K562 (cell line): Measurements from ENCODE around the gene MAP2K4. TPM values are rescaled to one million over a fixed set of nuclear protein-coding genes. Genes with fewer than 3 reads are reported as not detected.

Experiments used
- CBX1 ChIP-seq: sonication (generic); IDR thresholded peaks from 2 replicates; pipeline ENCODE4 v1.6.1; 2016; ENCODE audit warnings: antibody characterized with exemption, low read depth, mild to moderate bottlenecking
- DPF2 ChIP-seq: fragments of 450-650 bp; IDR thresholded peaks from 2 replicates; pipeline ENCODE4 v1.6.1; 2016
- ETS1 ChIP-seq: conservative IDR thresholded peaks from 2 replicates; pipeline ENCODE4 v1.6.1; 2011; ENCODE audit warnings: low read depth, mild to moderate bottlenecking, low read length; ENCODE audit not compliant: control insufficient read depth
- ETS2 ChIP-seq: IDR thresholded peaks from 2 replicates; pipeline ENCODE4 v1.6.1; 2016; ENCODE audit warnings: borderline replicate concordance, missing genetic modification characterization, mild to moderate bottlenecking, moderate library complexity, missing compliant biosample characterization; ENCODE audit not compliant: poor library complexity, severe bottlenecking
- HCFC1 ChIP-seq: IDR thresholded peaks from 2 replicates; pipeline ENCODE4 v1.6.1; 2012; ENCODE audit warnings: low read depth, low read length, improper control_type of control experiment
- KLF1 ChIP-seq: fragments of 450-650 bp; IDR thresholded peaks from 2 replicates; pipeline ENCODE4 v1.6.1; 2016; ENCODE audit warnings: missing genetic modification characterization, missing compliant biosample characterization
- LEF1 ChIP-seq: fragments of 450-650 bp; IDR thresholded peaks from 2 replicates; pipeline ENCODE4 v1.6.1; 2016; ENCODE audit warnings: mild to moderate bottlenecking
- MCM2 ChIP-seq: fragments of 450-650 bp; IDR thresholded peaks from 2 replicates; pipeline ENCODE4 v1.6.1; 2017; ENCODE audit warnings: low read depth, mild to moderate bottlenecking
- MTA3 ChIP-seq: fragments of 450-650 bp; formaldehyde crosslinking; IDR thresholded peaks from 2 replicates; pipeline ENCODE4 v1.6.1; 2017; ENCODE audit warnings: mild to moderate bottlenecking, borderline replicate concordance
- MTF1 ChIP-seq: fragments of 250-450 bp; sonication (Bioruptor Pico); IDR thresholded peaks from 2 replicates; pipeline ENCODE4 v1.9.0; 2021; ENCODE audit warnings: moderate library complexity, mild to moderate bottlenecking, inconsistent platforms, borderline replicate concordance
- POLR2H ChIP-seq: IDR thresholded peaks from 2 replicates; pipeline ENCODE4 v1.6.1; 2016; ENCODE audit warnings: missing genetic modification characterization, low read depth, mild to moderate bottlenecking, control low read depth, missing compliant biosample characterization, moderate library complexity
- SLC30A9 ChIP-seq: fragments of 250-450 bp; sonication (Bioruptor Pico); IDR thresholded peaks from 2 replicates; pipeline ENCODE4 v1.8.0; 2022; ENCODE audit warnings: mild to moderate bottlenecking, moderate library complexity
- SNIP1 ChIP-seq: fragments of 450-650 bp; IDR thresholded peaks from 2 replicates; pipeline ENCODE4 v1.7.1; 2017; ENCODE audit warnings: low read depth, mild to moderate bottlenecking
- TOE1 ChIP-seq, 2 experiments: fragments of 450-650 bp in 1 of 2; sonication (generic) in 1 of 2; formaldehyde crosslinking in 1 of 2; IDR thresholded peaks; 2 replicates each; pipeline versions ENCODE4 v1.7.1 to v1.8.0; 2016 to 2022; ENCODE audit warnings: borderline replicate concordance in 2 of 2, mild to moderate bottlenecking in 2 of 2, antibody characterized with exemption in 1 of 2, inconsistent platforms in 1 of 2, low read depth in 1 of 2, missing genetic modification reagents in 1 of 2, moderate library complexity in 1 of 2
- UBTF ChIP-seq, 2 experiments: IDR thresholded peaks; 2 replicates each; pipeline ENCODE4 v1.6.1; 2012; ENCODE audit warnings: improper control_type of control experiment in 2 of 2, low read depth in 2 of 2, low read length in 2 of 2, borderline replicate concordance in 1 of 2
- ZBTB11 ChIP-seq, 3 experiments: fragments of 200-800 bp in 1 of 3; fragments of 250-450 bp in 1 of 3; fragments of 450-650 bp in 1 of 3; sonication (Bioruptor Pico) in 1 of 3; sonication (Bioruptor generic) in 1 of 3; formaldehyde crosslinking in 1 of 3; IDR thresholded peaks; 2 replicates each; pipeline versions ENCODE4 v1.6.1 to v1.8.0; 2016 to 2022; ENCODE audit warnings: mild to moderate bottlenecking in 2 of 3, missing genetic modification characterization in 2 of 3, missing compliant biosample characterization in 1 of 3, moderate library complexity in 1 of 3
- ZBTB17 ChIP-seq: fragments of 450-650 bp; formaldehyde crosslinking; IDR thresholded peaks from 2 replicates; pipeline ENCODE4 v1.4.0; 2020; ENCODE audit warnings: mild to moderate bottlenecking
- ZEB2 ChIP-seq: fragments of 450-650 bp; IDR thresholded peaks from 2 replicates; pipeline ENCODE4 v1.6.1; 2016
- ZKSCAN3 ChIP-seq: fragments of 250-450 bp; sonication (Bioruptor Pico); IDR thresholded peaks from 2 replicates; pipeline ENCODE4 v1.4.0; 2020
- ZNF274 ChIP-seq: IDR thresholded peaks from 2 replicates; pipeline ENCODE4 v1.6.1; 2011; ENCODE audit warnings: low read depth, mild to moderate bottlenecking, low read length, moderate library complexity, borderline replicate concordance
- ZNF586 ChIP-seq: fragments of 450-650 bp; formaldehyde crosslinking; conservative IDR thresholded peaks from 2 replicates; pipeline ENCODE4 v1.4.0; 2020; ENCODE audit warnings: mild to moderate bottlenecking, moderate library complexity
- polyA plus RNA-seq, 8 experiments: library from polyadenylated mRNA; depleted of rRNA in 4 of 8; stranded (reverse) in 5 of 8; unstranded in 3 of 8; fragments of >200 nt; fragmentation: Nextera tagmentation in 2 of 8; fragmentation: Illumina TruSeq in 1 of 8; extraction: Ambion mirVana in 2 of 8; extraction: Trizol in 1 of 8; gene quantifications; 2 replicates each; pipeline versions ENCODE4 v1.2.1 to v1.2.3, GENCODE V29; 2011 to 2014; ENCODE audit warnings: inconsistent platforms in 1 of 8, missing spikeins in 1 of 8
- total RNA-seq, 7 experiments: library from RNA; depleted of rRNA in 6 of 7; stranded (reverse); fragments of >200 nt in 6 of 7; fragmentation: Illumina TruSeq in 2 of 7; extraction: Trizol in 2 of 7; gene quantifications; 2 replicates each; pipeline versions ENCODE4 v1.2.1 to v1.2.3, GENCODE V29; 2011 to 2021; ENCODE audit warnings: low replicate concordance in 1 of 7

MAP2K4 gene
- total and polyA plus RNA-seq, 9 of the 15 experiments (the other 6 are each of a cell fraction or from before 2014, with no cell fraction given), result 3.0 to 15.9 (median 10.8) TPM

- TF ChIP-seq ZNF586 (CRISPR knock-in tag), result no peak
- no peak for TF ChIP-seq KLF1 (tag)
- TF ChIP-seq ZBTB11 (CRISPR knock-in tag; IDR thresholded peaks at IDR 0.05), result no peak
- TF ChIP-seq MTA3, result no peak
- no peak for TF ChIP-seq ETS2 (tag)
- no peak for TF ChIP-seq SLC30A9 (CRISPR knock-in tag)
- TF ChIP-seq CBX1, result no peak
- TF ChIP-seq POLR2H (tag), result no peak
- no peak for TF ChIP-seq ZNF274
- 0 out of 2 replicates have a peak, but pooled peaks have one; percentile 15 for TF ChIP-seq DPF2
- no peak for TF ChIP-seq SNIP1
- TF ChIP-seq MTF1 (CRISPR knock-in tag), result no peak
- TF ChIP-seq LEF1, result no peak
- TF ChIP-seq ZBTB17 (CRISPR knock-in tag), result no peak
- no peak for TF ChIP-seq MCM2
- no peak for TF ChIP-seq ZKSCAN3 (CRISPR knock-in tag)
- TF ChIP-seq TOE1 (IDR thresholded peaks at IDR 0.05; ENCODE audit: borderline replicate concordance), result 0 out of 2 replicates have a peak, but pooled peaks have one; percentile 12
- TF ChIP-seq TOE1 (CRISPR knock-in tag; IDR thresholded peaks at IDR 0.05; ENCODE audit: borderline replicate concordance, low read depth), result no peak
- no peak for TF ChIP-seq UBTF (IDR thresholded peaks at IDR 0.05; ENCODE audit: borderline replicate concordance in 1 of 2, low read depth in 2 of 2, low read length in 2 of 2)
- TF ChIP-seq ETS1, result no peak
- TF ChIP-seq HCFC1, result no peak
- no peak for TF ChIP-seq ZEB2
Measured at GRCh38 chr17:11997972-11998233, 22.8 kb upstream of the MAP2K4 start (continued).
